H1 (cell line): ENCODE data around the gene ACSF3.

Experiments
- POLR2AphosphoS5 ChIP-seq: IDR thresholded peaks from 2 replicates; pipeline ENCODE4 v1.6.1; 2011; ENCODE audit warnings: low read depth, low read length
- RXRA ChIP-seq: IDR thresholded peaks from 2 replicates; pipeline ENCODE4 v1.6.1; 2011; ENCODE audit warnings: low read depth, mild to moderate bottlenecking, low read length, moderate library complexity; ENCODE audit not compliant: insufficient read depth
- SIRT6 ChIP-seq: IDR thresholded peaks from one replicate; pipeline ENCODE4 v1.7.1; 2012; ENCODE audit warnings: low read length, inconsistent platforms
- SP1 ChIP-seq: IDR thresholded peaks from 2 replicates; pipeline ENCODE4 v1.6.1; 2011; ENCODE audit warnings: low read depth, low read length
- TF ChIP-seq, protein P1 (sequence below), 3 experiments: IDR thresholded peaks; 1 replicate in 2 of 3; 2 replicates in 1 of 3; pipeline versions ENCODE4 v1.5.1 to v1.6.1; 2011; ENCODE audit warnings: low read length in 3 of 3, mild to moderate bottlenecking in 3 of 3, inconsistent platforms in 2 of 3, low read depth in 1 of 3, moderate library complexity in 1 of 3; ENCODE audit not compliant: insufficient read depth in 1 of 3; ENCODE audit errors: control extremely low read depth in 1 of 3

DNA sequence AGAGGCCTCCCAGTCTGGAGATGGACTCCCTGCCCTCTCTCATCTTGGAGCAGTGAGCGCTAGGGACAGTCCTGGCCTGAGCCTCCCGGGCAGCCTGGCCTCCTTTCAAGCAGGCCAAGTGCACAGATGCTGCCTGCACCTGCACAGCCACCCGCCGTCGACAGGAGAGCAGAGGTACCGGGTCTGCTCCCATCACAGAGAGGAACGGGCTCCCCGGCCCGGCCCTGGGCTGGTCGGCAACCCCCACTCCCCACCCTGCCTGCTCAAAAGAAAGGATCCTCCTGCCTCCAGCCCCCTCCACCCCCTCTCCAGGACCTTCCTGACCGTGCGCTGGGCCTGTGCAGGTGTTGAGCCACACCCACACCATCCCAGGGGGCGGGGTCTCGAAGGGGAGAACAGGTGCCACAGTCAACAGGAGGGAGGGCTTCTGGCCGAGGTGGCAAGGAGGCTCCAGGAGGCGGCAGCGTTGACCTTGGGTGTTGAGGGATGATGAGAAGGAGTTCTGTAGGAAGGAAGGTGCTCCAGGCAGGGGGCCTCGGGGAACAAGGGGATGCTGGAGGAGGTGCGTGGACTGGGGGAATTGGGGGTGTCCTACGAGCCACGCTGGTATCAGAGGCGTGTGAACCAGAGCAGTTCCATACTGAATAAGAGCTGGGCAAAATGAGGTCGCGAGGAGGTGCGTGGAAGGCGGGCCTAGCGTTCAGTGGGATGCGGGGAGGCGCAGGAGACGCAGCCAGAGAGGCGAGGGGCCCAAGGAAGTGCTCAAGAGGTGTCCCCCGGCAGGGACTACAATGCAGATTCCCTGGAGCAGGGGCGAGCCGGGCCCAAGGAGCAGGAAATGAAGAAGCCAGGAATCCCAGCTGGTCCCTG, 76.9 kb downstream of the ACSF3 start:
- TF ChIP-seq SP1 (no peak), SIRT6 (no peak), RXRA (no peak), POLR2AphosphoS5 (no peak)
- TF ChIP-seq, protein P1, sequence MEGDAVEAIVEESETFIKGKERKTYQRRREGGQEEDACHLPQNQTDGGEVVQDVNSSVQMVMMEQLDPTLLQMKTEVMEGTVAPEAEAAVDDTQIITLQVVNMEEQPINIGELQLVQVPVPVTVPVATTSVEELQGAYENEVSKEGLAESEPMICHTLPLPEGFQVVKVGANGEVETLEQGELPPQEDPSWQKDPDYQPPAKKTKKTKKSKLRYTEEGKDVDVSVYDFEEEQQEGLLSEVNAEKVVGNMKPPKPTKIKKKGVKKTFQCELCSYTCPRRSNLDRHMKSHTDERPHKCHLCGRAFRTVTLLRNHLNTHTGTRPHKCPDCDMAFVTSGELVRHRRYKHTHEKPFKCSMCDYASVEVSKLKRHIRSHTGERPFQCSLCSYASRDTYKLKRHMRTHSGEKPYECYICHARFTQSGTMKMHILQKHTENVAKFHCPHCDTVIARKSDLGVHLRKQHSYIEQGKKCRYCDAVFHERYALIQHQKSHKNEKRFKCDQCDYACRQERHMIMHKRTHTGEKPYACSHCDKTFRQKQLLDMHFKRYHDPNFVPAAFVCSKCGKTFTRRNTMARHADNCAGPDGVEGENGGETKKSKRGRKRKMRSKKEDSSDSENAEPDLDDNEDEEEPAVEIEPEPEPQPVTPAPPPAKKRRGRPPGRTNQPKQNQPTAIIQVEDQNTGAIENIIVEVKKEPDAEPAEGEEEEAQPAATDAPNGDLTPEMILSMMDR (IDR thresholded peaks at IDR 0.05; ENCODE audit: control extremely low read depth in 1 of 3, insufficient read depth in 1 of 3, low read depth in 1 of 3, low read length in 3 of 3), result peak in 2 of 3 experiments; percentile 17 to 23; a peak in 2 of 4 replicates
